ENCODE data around the gene KCTD18.
A peak's percentile ranks its signal among the peaks of the same experiment; 100 is the strongest.

Gene KCTD18

DNA sequence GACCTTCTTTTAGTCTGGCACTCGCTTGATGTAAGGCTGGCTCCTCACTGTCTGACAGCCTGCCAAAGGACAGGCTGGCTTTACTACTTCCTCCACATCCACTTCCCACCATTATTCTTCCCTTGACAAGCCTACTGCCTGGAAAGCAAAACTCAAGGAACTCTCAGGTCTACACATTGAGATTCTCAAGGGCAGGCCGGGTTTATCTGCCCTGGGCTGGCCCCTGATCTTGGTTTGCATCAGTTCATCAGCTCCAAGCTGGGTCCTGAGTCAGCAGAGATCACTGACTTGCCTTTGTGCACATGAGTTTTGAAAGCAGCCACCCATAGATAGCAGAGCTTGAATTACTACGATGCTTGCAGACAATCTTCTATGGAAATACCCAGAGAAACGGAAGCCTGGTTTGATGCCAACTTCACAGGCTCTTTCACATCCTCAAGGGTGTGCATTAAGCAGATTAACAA is 53.9 kb downstream of the KCTD18 start:
- DNase-seq (ENCODE audit: low read depth in 2 of 2) = peak in 1 of 2 donors; percentile 41

DNA sequence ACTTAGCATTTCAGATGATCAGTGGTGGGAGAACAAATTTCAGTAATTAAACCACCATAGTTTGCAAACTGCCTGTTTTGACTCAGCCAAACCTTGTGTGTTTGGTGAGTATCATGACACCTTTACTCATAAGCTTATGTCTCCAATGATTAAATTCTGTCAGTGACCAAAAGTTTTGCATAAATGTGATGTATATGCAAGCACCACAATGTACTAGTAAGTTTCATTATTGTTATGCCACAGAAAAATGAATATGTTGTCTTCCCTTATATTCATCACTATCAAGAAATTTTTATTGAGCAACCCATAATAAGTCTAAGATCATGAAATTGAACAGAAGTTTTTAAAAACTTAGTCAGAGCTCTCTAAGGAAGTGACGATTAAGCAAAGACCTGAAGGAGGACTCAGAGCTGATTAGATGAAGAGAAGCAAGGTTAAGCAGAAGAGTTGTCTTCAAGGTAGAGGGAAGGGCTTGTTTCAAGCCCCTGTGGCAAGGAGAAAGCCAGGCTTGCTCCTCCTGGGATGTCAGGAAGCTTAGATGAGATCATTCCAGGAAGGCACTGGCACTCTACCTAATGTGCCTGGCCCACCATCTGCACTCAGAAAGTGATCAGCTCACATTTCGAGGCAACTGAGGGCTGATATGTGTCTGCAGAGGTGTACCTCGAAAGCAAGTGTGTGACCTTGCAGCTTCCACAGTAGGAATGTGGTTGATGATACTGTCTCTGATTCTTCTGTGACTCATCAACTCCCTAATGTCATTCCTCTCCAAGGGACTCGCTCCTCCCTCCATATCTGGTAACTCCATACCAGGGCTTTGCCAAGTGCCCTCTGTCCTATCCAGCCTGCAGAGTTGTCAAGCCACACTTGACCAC is 54.7 kb downstream of the KCTD18 start:
- no peak for DNase-seq (ENCODE audit: low read depth in 2 of 2)

DNA sequence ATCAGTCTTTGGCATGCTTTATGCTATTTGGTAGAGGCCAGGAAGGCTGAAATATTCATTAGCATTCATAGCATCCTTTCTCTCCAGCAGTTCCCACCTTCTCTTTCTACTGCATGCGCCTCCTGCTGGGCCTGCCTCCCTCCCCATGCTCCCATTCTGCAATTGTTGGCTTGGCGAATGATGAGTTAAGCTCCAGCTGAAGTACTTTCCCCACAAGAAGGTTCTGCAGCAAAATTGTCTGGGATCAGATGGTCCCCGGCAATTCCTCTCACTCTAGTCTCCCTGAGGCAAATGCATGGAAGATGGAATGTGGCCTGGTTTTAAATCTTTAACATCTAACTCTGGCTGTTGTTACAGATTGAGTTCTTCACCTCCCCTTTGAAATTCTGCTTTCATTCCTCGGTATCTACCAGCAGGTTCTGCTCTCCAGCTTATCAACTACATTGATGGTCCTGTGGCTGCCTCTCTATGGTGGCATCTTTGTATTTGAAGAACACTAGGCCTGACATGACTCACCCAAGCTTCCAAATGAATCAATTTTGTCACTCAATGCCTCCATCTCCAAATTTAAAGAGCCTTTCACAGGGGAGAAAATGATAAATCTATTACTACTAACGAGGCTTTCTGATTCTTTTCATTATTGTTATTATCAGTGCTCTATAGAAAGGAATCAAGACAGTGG is 55.9 kb downstream of the KCTD18 start:
- DNase-seq (ENCODE audit: low read depth in 2 of 2) = no peak

- DNase-seq (ENCODE audit: low read depth in 2 of 2) = no peak
These were observed 56.6 kb downstream of the KCTD18 start for GRCh38 chr2:200453142-200453852.

GRCh38 chr2:200452377-200452776 is 57.5 kb downstream of the KCTD18 start:
- no peak for DNase-seq (ENCODE audit: low read depth in 2 of 2)

- DNase-seq (ENCODE audit: low read depth in 2 of 2) = no peak
These were observed 58.4 kb downstream of the KCTD18 start for GRCh38 chr2:200451511-200451910.

DNA sequence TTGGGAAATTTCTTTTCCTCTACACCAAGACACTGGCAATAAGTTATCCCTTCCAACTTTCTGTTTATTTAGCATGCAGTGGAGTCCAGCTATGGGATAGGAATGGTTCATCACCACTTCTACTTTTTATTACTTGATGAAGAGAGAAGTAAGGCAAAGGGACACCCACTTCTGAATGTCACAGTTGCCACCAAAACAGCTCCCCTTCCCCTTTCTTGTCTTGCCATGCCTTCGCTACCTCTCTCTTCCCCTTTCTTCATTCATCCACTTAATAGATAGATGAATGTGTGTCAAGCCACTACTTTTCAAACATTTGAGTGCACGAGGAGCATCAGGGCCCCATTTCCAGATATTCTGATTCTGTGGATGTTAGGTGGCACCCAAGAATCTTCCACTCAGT is 59.6 kb downstream of the KCTD18 start:
- DNase-seq (ENCODE audit: low read depth in 2 of 2) = no peak

DNA sequence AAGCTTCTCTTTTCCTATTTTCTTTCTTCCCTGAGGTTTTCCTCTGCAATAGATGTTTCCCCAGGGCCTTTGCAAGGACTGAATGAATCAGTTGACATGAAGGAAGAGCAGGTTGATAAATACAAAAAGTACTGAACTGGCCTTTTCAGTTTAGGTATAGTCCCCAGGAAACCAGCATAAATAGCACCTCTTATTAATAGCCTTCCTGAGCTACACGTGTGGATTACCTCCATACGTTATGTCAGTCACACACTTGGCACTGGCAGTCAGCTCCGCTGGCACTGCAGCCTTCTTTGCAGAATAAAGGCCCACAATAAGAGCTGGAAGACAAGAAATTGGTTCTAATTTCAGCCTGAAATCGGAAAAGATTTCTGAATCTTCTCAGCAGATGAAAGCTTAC is 60.7 kb downstream of the KCTD18 start:
- no peak for DNase-seq (ENCODE audit: low read depth in 2 of 2)

DNA sequence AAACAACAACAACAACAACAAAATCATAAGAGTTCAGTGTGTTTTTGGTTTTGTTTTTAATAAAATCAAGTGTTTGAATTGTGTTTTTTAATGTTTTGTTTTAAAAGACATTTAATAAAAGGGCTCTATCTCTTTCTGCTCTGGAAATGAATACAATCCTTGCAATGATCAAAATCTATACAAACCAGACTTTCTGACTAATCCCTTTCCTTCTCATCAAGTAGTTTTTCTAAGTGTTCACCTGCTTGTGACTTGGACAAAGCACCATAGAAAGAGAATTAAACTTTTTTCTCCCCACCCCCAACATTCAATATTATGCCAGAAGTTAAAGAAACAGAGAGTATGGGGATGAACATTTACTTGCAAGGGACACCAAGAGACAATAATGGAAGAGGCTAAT is 61.4 kb downstream of the KCTD18 start:
- no peak for DNase-seq (ENCODE audit: low read depth in 2 of 2)

- DNase-seq (ENCODE audit: low read depth in 2 of 2) = no peak
These were observed 62.6 kb downstream of the KCTD18 start for GRCh38 chr2:200447139-200447855.

DNA sequence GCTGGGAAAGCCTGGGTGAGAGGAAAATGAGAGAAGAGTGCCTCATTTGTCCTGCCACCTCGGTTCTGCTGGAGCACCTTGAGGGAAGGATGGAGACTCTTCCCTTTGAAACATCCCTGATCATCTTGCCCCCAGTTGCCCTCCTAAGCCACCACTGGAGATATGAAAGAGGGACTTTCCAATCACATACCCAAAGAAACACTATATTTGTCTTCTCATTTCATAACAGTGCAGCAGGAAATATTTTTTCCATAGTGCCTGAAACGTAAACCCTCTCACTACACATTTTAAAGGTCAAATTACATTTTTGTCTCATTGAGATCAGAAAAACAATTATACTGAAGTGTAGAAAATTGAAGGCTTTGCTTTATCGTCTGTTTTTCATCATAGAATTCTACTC is 63.3 kb downstream of the KCTD18 start:
- DNase-seq (ENCODE audit: low read depth in 2 of 2) = no peak

DNA sequence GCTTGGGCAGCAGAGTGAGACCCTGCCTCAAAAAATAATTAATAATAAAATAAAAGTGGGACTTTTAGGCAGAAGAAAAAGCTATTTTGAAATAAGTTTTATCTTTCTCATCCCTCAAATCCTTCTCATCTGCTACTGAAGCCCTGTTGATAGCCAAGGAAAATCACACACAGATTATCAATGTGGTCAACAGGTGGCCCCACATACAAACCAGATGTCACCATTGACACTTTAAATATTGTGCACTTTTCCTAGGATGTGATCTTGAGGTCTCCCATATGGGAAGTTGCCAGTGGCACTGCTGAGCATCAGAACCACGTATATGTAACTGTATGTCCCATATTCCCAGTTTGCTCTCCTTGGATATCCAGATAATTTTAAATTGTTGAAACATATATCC is 64.6 kb downstream of the KCTD18 start:
- DNase-seq (ENCODE audit: low read depth in 2 of 2) = no peak

- DNase-seq (ENCODE audit: low read depth in 2 of 2) = no peak
These were observed 65.3 kb downstream of the KCTD18 start for GRCh38 chr2:200444530-200444929.

DNA sequence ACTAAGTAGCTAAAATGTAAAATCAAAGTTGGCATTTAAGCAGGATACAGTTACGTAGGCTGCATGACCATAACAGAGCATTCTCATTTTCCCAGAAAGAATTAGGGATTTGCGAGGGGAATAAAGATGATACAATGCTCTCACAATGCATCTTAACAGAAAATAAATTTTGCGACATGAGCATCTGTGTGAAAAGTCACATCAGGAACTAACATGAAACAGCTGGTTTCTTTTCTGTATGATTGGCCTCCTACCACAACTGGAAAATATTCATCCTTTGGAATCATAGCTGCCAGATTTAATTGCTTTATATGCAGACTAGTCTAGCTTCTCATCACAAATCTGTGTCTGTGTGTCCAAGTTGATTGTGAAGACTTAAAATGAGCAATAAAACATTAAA is 66.0 kb downstream of the KCTD18 start:
- DNase-seq (ENCODE audit: low read depth in 2 of 2) = no peak

GRCh38 chr2:200443376-200443775 is 66.5 kb downstream of the KCTD18 start:
- no peak for DNase-seq (ENCODE audit: low read depth in 2 of 2)

DNA sequence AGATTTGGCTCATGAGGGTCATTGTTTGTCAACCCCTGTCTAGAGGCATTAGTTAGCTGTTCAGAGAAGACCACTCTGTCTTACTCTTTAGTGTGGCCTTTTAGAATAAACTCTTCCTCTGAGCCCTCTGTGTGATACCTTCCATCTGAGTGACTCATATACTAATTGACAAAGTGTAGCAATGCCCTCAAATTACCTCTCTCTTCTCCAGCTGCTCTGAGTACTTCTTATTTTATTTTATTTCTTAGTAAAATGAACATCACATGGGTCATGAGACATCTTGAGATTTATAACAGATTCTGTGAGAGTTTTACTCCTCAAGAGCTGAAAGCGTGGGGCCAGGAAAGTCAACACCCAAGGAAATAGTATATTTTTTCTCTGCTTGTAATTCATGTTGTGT is 67.4 kb downstream of the KCTD18 start:
- DNase-seq (ENCODE audit: low read depth in 2 of 2) = no peak

GRCh38 chr2:200439981-200440380 is 69.9 kb downstream of the KCTD18 start:
- no peak for DNase-seq (ENCODE audit: low read depth in 2 of 2)
